GM12875 (cell line): ENCODE data around the gene CNEP1R1.

Experiments
- H3K4me3 ChIP-seq: one replicate; pipeline ENCODE4 v1.5.1; 2011; ENCODE audit warnings: low read depth, low read length, control low read depth
- CTCF ChIP-seq: IDR thresholded peaks from 2 replicates; pipeline ENCODE4 v1.5.1; 2011; ENCODE audit warnings: low read depth, mild to moderate bottlenecking, control low read depth, inconsistent platforms, low read length, moderate library complexity, borderline replicate concordance; ENCODE audit not compliant: insufficient read depth

The CNEP1R1 gene

DNA sequence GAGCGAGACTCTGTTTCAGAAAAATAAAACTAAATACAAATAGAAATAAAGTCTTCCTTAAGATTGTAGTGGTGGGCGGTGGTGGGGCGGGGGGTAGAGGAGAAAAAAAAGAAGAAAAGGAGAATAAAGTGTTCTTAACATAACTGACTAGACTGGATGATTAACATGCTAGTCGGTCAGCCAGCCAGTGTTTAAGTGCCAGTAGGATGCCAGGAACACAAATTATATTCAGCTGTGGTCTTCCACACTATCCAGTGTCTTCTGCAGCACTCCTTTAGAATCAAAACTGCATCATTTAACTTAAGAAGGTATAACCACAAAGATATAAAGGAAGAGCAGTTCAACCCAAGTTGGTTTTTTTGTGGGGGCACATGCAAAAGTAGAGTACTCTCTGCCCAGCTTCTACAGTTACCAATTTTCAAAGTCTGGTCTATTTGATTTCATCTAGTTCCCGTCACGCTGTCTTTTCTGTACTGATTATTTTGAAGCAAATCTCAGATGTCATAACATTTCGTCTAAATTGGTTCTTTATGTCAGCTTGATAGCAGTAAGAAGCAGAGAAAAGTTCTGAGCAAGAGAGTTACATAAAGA, 56.5 kb downstream of the CNEP1R1 start:
- no peak for TF ChIP-seq CTCF
- H3K4me3 ChIP-seq, result no peak overlapping the region

DNA sequence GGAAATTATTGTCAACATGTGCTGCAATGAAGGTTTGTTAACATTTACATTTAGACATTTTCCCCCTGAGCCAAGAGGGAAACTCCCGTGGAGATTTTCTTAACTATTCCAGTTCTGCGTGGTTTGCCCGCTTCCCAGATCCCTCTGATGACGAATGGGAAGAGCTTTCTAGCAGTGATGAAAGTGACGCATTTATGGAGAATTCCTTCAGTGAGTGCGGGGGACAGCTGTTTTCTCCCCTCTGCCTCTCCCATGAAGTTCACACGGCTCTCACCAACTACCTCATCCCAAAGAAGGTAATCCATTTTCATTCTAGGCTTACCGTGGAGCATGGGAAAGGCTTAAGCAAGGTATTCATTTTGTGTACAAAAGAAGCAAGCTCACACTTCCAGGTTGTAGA, 59.0 kb downstream of the CNEP1R1 start:
- H3K4me3 ChIP-seq, result no peak overlapping the region
- no peak for TF ChIP-seq CTCF

- no peak overlapping the region for H3K4me3 ChIP-seq
- TF ChIP-seq CTCF, result no peak
Observed at GRCh38 chr16:50086176-50086575, 61.2 kb downstream of the CNEP1R1 start.
